ENCODE results near the gene VPS8.

DNA sequence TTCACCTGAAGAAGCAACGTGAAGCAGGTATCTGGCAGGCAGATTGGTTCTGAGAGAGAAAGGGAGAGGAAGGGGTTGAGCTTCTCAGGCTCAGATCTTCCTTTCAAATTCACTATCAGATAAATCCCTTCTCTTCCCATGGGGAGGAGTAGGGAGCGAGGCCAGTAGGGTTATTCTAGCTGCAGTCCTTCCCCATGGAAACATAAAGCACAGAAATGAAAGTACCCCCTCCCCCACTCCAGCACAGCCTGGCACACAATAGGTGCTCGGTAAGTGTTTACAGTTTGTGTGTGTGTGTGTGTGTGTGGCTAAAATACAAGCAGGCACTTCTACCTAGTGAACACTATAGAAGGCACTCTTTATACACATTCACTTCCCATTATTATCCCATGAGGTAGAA is 20.8 kb upstream of the VPS8 start:
- TF ChIP-seq POLR2A (IDR thresholded peaks at IDR 0.05), result no peak
- TF ChIP-seq, protein P1, sequence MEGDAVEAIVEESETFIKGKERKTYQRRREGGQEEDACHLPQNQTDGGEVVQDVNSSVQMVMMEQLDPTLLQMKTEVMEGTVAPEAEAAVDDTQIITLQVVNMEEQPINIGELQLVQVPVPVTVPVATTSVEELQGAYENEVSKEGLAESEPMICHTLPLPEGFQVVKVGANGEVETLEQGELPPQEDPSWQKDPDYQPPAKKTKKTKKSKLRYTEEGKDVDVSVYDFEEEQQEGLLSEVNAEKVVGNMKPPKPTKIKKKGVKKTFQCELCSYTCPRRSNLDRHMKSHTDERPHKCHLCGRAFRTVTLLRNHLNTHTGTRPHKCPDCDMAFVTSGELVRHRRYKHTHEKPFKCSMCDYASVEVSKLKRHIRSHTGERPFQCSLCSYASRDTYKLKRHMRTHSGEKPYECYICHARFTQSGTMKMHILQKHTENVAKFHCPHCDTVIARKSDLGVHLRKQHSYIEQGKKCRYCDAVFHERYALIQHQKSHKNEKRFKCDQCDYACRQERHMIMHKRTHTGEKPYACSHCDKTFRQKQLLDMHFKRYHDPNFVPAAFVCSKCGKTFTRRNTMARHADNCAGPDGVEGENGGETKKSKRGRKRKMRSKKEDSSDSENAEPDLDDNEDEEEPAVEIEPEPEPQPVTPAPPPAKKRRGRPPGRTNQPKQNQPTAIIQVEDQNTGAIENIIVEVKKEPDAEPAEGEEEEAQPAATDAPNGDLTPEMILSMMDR (IDR thresholded peaks at IDR 0.05), result no peak

Data from heart left ventricle (tissue), 13 donors.